Tibial artery (tissue), 4 donors: ENCODE measurements around the gene GALNT10.
A peak's percentile ranks its signal among the peaks of the same experiment; 100 is the strongest.

Experiments used
- DNase-seq, 2 donors: peaks; one replicate each; pipeline ENCODE4 v3.0.0-alpha.2; 2019
- H3K27ac ChIP-seq, 2 donors: fragments of 200-600 bp; sonication (generic) in 1 of 2; 1 replicate in 1 of 2; 2 replicates in 1 of 2; pipeline ENCODE4 v1.5.1; 2018 to 2019; ENCODE audit warnings: mild to moderate bottlenecking in 1 of 2
- H3K27me3 ChIP-seq, 2 donors: fragments of 200-600 bp; sonication (generic) in 1 of 2; one replicate each; pipeline versions ENCODE4 v1.5.1 to v1.6.0; 2016 to 2019
- H3K36me3 ChIP-seq, 3 donors: fragments of 200-600 bp; sonication (generic) in 2 of 3; one replicate each; pipeline ENCODE4 v1.5.1; 2016 to 2019; ENCODE audit warnings: mild to moderate bottlenecking in 2 of 3
- H3K4me1 ChIP-seq, 4 donors: fragments of 200-600 bp; sonication (generic) in 2 of 4; 1 replicate in 3 of 4; 2 replicates in 1 of 4; pipeline ENCODE4 v1.5.1; 2016 to 2019
- H3K4me3 ChIP-seq, 2 donors: fragments of 200-600 bp; sonication (generic) in 1 of 2; 1 replicate in 1 of 2; 2 replicates in 1 of 2; pipeline ENCODE4 v1.5.1; 2018 to 2019; ENCODE audit warnings: mild to moderate bottlenecking in 2 of 2
- H3K9me3 ChIP-seq, 3 donors: fragments of 200-600 bp; sonication (generic) in 1 of 3; one replicate each; pipeline ENCODE4 v1.5.1; 2016 to 2019
- CTCF ChIP-seq, 2 experiments: fragments of 200-600 bp in 1 of 2; fragments of 450-650 bp in 1 of 2; IDR thresholded peaks; one replicate each; pipeline ENCODE4 v1.5.1; 2017 to 2019; ENCODE audit warnings: antibody characterized with exemption in 2 of 2, mild to moderate bottlenecking in 1 of 2, moderate library complexity in 1 of 2
- intact Hi-C: fragments of 100-400 bp; cut with DNase I; formaldehyde crosslinking; loops from one replicate; pipeline ENCODE4 v1.15.0; 2023; ENCODE audit warnings: low total_unique reads

GALNT10 gene

GRCh38 chr5:154401931-154402330 is 211.4 kb downstream of the GALNT10 start:
- no peak for TF ChIP-seq CTCF (IDR thresholded peaks at IDR 0.05)
- no peaks in the 10 kb centered on the region for H3K27me3 ChIP-seq
- intact Hi-C loops, result loop anchor here (10.0 kb wide), 1 partner anchor 217 kb away; no protein-coding TSS in a partner anchor
- no peaks in the 10 kb centered on the region for H3K9me3 ChIP-seq
- no peak overlapping the region for H3K4me3 ChIP-seq
- no peak for DNase-seq
- H3K36me3 ChIP-seq, result no peaks in the 10 kb centered on the region
- H3K27ac ChIP-seq, result no peak overlapping the region
- peaks cover 0 to 11% (median 4%) of the 10 kb centered on the region in 4 donors for H3K4me1 ChIP-seq

GRCh38 chr5:154402611-154403010 is 212.1 kb downstream of the GALNT10 start:
- intact Hi-C loops, result loop anchor here (10.0 kb wide), 1 partner anchor 218 kb away; no protein-coding TSS in a partner anchor
- TF ChIP-seq CTCF (IDR thresholded peaks at IDR 0.05), result no peak
- Histone ChIP-seq H3K27ac (no peak overlapping the region), H3K4me3 (no peak overlapping the region), H3K27me3 (no peaks in the 10 kb centered on the region), H3K4me1 (peaks cover 0 to 11% (median 4%) of the 10 kb centered on the region in 4 donors), H3K36me3 (no peaks in the 10 kb centered on the region), H3K9me3 (no peaks in the 10 kb centered on the region)
- DNase-seq, result no peak

GRCh38 chr5:154403234-154403633 is 212.7 kb downstream of the GALNT10 start:
- DNase-seq, result no peak
- Histone ChIP-seq H3K4me1 (peaks cover 0 to 11% (median 4%) of the 10 kb centered on the region in 4 donors), H3K4me3 (no peak overlapping the region), H3K27ac (no peak overlapping the region), H3K9me3 (no peaks in the 10 kb centered on the region), H3K36me3 (no peaks in the 10 kb centered on the region), H3K27me3 (no peaks in the 10 kb centered on the region)
- intact Hi-C loops, result loop anchor here (10.0 kb wide), 1 partner anchor 218 kb away; no protein-coding TSS in a partner anchor
- TF ChIP-seq CTCF (IDR thresholded peaks at IDR 0.05), result no peak

GRCh38 chr5:154403776-154404387 is 213.3 kb downstream of the GALNT10 start:
- H3K4me1 ChIP-seq, result peaks cover 0 to 11% (median 4%) of the 10 kb centered on the region in 4 donors
- intact Hi-C loops, result loop anchor here (2.0 to 10.0 kb wide), 2 partner anchors 219 to 331 kb away; no protein-coding TSS in a partner anchor
- H3K36me3 ChIP-seq, result no peaks in the 10 kb centered on the region
- DNase-seq, result no peak
- H3K27me3 ChIP-seq, result no peaks in the 10 kb centered on the region
- no peak overlapping the region for H3K27ac ChIP-seq
- TF ChIP-seq CTCF (IDR thresholded peaks at IDR 0.05), result no peak
- no peaks in the 10 kb centered on the region for H3K9me3 ChIP-seq
- no peak overlapping the region for H3K4me3 ChIP-seq

- DNase-seq, result peak; percentile 76 to 84
- Histone ChIP-seq H3K4me1 (peaks cover 0 to 11% (median 4%) of the 10 kb centered on the region in 4 donors), H3K4me3 (peak overlapping the region; percentile 35 to 52), H3K9me3 (no peaks in the 10 kb centered on the region), H3K27ac (peak overlapping the region in 1 of 2 donors; percentile 34), H3K36me3 (peaks cover 0 to 9% (median 2%) of the 10 kb centered on the region in 3 donors), H3K27me3 (no peaks in the 10 kb centered on the region)
- TF ChIP-seq CTCF (IDR thresholded peaks at IDR 0.05), result peak; percentile 90 to 91
- intact Hi-C loops, result loop anchor here (2.0 to 10.0 kb wide), 2 partner anchors 220 to 332 kb away; no protein-coding TSS in a partner anchor
Observed at GRCh38 chr5:154405078-154405792, 214.7 kb downstream of the GALNT10 start.
